ENCODE results near the gene CELA2B.
"Not testable (repeated sequence)": the region's sequence is repeated elsewhere in the genome, so short reads cannot be mapped to it uniquely, and the experiment has no call there.

The CELA2B gene

DNA sequence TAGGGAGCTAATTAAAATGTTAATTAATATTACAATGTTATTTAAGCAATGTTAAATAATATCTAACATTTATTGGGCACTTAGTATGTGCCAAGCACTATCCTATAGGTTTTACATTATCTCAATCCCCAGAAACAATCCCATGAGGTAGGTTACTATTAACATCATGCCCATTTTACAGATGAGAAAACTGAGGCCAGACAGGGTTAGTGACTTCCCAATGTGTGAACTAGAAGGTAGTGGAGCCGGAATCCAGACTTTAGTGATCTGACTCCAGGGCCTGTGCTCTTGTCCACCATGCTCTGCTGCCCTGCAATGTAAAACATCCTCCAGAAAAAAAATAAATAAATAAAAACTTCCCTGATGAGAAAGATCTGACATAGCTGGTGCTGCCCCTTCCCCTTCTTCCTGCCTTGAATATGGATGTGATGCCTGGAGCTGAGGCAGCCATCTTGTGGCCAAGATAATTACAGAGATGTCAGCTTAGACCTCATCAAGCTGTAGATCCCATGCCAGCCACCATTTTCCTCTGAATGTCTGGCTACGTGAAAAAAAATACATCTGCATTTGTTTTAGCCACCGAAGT, 26.9 kb upstream of the CELA2B start:
- Histone ChIP-seq H3K9me3 (ENCODE audit: control insufficient read depth, low read depth, low read length) (no peaks in the 10 kb centered on the region), H3K4me3 (ENCODE audit: low read length) (no peak overlapping the region), H3K27me3 (ENCODE audit: control insufficient read depth, insufficient read depth, low read length) (no peaks in the 10 kb centered on the region), H3K4me1 (ENCODE audit: control insufficient read depth, low read depth, low read length) (no peaks in the 10 kb centered on the region), H3K9ac (ENCODE audit: low read length) (no peak overlapping the region), H3K36me3 (ENCODE audit: control insufficient read depth, low read depth, low read length) (no peaks in the 10 kb centered on the region), H3K27ac (ENCODE audit: low read length) (no peak overlapping the region)

DNA sequence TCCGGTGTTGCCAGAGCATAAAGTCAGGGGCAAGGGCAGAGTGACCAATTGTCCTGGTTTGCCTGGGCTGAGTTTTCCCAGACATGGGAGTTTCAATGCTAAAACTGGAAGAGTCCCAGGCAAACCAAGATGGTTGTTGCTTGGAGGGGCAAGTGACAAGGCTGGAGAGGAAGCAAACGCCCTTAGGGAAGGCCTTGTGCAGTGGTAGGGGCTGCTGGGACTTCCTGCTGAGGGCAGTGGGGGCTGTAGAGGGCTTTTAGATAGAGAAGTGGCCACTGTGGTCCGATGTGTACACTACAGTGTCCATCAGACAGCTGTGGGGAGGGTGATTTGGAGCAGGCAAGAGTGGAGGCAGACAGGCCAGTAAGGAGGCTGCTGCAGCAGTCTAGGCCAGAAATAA, 26.3 kb upstream of the CELA2B start:
- no peaks in the 10 kb centered on the region for H3K36me3 ChIP-seq (ENCODE audit: control insufficient read depth, low read depth, low read length)
- no peak overlapping the region for H3K9ac ChIP-seq (ENCODE audit: low read length)
- H3K27me3 ChIP-seq (ENCODE audit: control insufficient read depth, insufficient read depth, low read length): no peaks in the 10 kb centered on the region
- H3K27ac ChIP-seq (ENCODE audit: low read length): no peak overlapping the region
- no peaks in the 10 kb centered on the region for H3K9me3 ChIP-seq (ENCODE audit: control insufficient read depth, low read depth, low read length)
- H3K4me1 ChIP-seq (ENCODE audit: control insufficient read depth, low read depth, low read length): no peaks in the 10 kb centered on the region
- no peak overlapping the region for H3K4me3 ChIP-seq (ENCODE audit: low read length)

DNA sequence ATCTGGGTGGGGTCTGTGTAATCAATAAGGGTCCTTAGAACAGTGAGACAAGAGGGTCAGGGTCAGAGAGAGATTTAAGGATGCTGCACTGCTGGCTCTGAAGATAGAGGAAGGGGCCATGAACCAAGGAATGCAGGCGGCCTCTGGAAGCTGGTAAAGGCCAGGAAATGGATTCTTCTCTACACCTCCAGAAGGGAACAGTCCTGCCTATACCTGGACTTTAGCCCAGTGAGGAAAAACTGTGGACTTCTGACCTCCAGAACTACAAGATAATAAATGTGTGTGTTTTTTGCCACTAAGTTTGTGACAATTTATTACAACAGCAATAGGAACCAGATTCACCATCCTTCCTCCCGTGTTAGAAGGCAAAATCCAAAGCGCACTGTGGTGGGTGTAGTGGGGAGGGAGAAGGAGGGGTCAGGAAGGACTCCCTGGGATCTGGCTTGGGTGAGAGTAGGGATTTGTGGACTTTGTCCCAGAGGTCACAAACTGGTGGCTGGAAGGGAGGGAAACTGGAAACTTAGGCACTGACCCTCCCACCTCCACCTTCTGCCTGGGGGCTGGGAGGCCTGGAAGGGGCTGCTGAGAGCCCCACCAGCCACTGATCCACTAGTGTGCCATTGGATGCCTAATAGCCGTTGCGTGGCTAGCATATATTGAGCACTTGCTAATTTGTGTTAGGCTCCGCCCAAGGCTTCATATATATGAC, 24.7 kb upstream of the CELA2B start:
- no peak overlapping the region for H3K27ac ChIP-seq (ENCODE audit: low read length)
- H3K4me1 ChIP-seq (ENCODE audit: control insufficient read depth, low read depth, low read length): no peaks in the 10 kb centered on the region
- H3K9ac ChIP-seq (ENCODE audit: low read length): no peak overlapping the region
- no peaks in the 10 kb centered on the region for H3K9me3 ChIP-seq (ENCODE audit: control insufficient read depth, low read depth, low read length)
- no peaks in the 10 kb centered on the region for H3K36me3 ChIP-seq (ENCODE audit: control insufficient read depth, low read depth, low read length)
- no peaks in the 10 kb centered on the region for H3K27me3 ChIP-seq (ENCODE audit: control insufficient read depth, insufficient read depth, low read length)
- no peak overlapping the region for H3K4me3 ChIP-seq (ENCODE audit: low read length)

GRCh38 chr1:15452216-15452615, 23.7 kb upstream of the CELA2B start:
- Histone ChIP-seq H3K27me3 (ENCODE audit: control insufficient read depth, insufficient read depth, low read length) (no peaks in the 10 kb centered on the region), H3K36me3 (ENCODE audit: control insufficient read depth, low read depth, low read length) (no peaks in the 10 kb centered on the region), H3K4me3 (ENCODE audit: low read length) (no peak overlapping the region), H3K9ac (ENCODE audit: low read length) (no peak overlapping the region), H3K9me3 (ENCODE audit: control insufficient read depth, low read depth, low read length) (no peaks in the 10 kb centered on the region), H3K27ac (ENCODE audit: low read length) (no peak overlapping the region), H3K4me1 (ENCODE audit: control insufficient read depth, low read depth, low read length) (no peaks in the 10 kb centered on the region)

DNA sequence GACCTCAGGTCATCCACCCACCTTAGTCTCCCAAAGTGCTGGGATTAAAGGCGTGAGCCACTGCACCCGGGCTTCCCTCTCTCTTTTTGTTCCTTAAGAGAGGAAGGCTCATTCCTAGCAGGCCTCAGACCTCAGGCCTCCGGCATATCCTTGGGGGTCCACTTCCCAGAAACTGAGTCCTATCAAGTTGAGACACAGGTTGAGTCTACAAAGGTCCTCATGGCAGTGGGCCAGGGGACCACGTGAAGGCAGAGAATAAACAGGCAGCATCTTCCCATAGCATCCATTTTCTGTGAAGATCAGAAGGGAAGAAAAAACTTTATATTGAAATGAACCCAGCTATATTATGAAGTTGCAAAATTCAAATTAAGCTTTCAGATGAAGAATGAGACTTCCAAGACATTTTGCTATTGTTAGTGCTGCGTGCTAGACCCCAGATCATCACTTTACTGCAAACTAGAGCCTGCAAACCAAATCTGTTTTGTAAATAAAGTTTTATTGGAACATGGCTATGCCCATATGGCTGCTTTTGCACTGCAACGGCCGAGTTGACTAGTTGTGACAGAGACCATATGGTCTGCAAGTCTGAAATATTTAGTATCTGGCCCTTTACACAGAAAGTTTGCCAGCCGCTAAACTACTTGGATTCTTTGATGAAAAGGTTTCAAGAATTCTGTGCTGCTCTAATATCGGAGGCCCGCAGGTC, 22.9 kb upstream of the CELA2B start:
- Histone ChIP-seq H3K9ac (ENCODE audit: low read length) (no peak overlapping the region), H3K27ac (ENCODE audit: low read length) (no peak overlapping the region), H3K9me3 (ENCODE audit: control insufficient read depth, low read depth, low read length) (no peaks in the 10 kb centered on the region), H3K4me3 (ENCODE audit: low read length) (no peak overlapping the region), H3K36me3 (ENCODE audit: control insufficient read depth, low read depth, low read length) (no peaks in the 10 kb centered on the region), H3K27me3 (ENCODE audit: control insufficient read depth, insufficient read depth, low read length) (no peaks in the 10 kb centered on the region), H3K4me1 (ENCODE audit: control insufficient read depth, low read depth, low read length) (no peaks in the 10 kb centered on the region)

DNA sequence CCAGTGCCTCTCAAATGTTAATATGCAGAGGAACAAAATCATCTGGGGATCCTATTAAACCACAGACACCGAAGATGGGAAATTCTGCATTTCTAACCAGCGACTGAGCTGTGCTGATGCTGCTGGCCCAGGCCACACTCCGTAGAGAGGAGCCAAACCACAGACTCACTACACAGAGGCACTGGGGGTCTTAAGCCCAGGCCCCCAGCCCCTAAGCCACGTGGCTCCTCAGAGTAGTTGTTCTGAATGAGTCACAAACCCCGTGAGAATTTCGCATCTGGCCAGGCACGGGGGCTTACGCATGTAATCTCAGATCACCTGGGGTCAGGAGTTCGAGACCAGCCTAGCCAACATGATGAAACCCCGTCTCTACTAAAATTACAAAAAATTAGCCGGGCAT, 22.2 kb upstream of the CELA2B start:
- H3K4me1 ChIP-seq (ENCODE audit: control insufficient read depth, low read depth, low read length): no peaks in the 10 kb centered on the region
- no peak overlapping the region for H3K9ac ChIP-seq (ENCODE audit: low read length)
- no peaks in the 10 kb centered on the region for H3K27me3 ChIP-seq (ENCODE audit: control insufficient read depth, insufficient read depth, low read length)
- no peak overlapping the region for H3K27ac ChIP-seq (ENCODE audit: low read length)
- no peaks in the 10 kb centered on the region for H3K36me3 ChIP-seq (ENCODE audit: control insufficient read depth, low read depth, low read length)
- H3K9me3 ChIP-seq (ENCODE audit: control insufficient read depth, low read depth, low read length): no peaks in the 10 kb centered on the region
- H3K4me3 ChIP-seq (ENCODE audit: low read length): no peak overlapping the region

DNA sequence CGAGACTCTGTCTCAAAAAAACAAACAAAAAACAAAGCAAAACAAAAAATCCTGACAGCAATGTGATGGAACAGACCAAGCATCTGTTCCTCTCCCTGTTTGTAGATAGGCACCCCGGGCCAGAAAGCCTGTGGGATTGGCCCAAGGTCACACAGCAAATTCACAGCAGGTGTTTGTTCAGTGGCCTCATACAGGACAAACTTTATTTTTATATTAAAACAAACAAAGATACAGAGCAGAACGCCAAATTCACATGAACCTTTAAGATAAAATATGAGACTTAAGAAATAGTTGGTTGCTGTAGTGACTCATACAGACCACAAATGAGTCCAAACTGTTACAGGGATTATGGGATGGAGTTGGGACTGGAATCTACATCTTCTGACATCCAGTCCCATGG, 21.6 kb upstream of the CELA2B start:
- Histone ChIP-seq H3K4me1 (ENCODE audit: control insufficient read depth, low read depth, low read length) (no peaks in the 10 kb centered on the region), H3K9ac (ENCODE audit: low read length) (no peak overlapping the region), H3K9me3 (ENCODE audit: control insufficient read depth, low read depth, low read length) (no peaks in the 10 kb centered on the region), H3K36me3 (ENCODE audit: control insufficient read depth, low read depth, low read length) (no peaks in the 10 kb centered on the region), H3K27ac (ENCODE audit: low read length) (no peak overlapping the region), H3K4me3 (ENCODE audit: low read length) (no peak overlapping the region), H3K27me3 (ENCODE audit: control insufficient read depth, insufficient read depth, low read length) (no peaks in the 10 kb centered on the region)

DNA sequence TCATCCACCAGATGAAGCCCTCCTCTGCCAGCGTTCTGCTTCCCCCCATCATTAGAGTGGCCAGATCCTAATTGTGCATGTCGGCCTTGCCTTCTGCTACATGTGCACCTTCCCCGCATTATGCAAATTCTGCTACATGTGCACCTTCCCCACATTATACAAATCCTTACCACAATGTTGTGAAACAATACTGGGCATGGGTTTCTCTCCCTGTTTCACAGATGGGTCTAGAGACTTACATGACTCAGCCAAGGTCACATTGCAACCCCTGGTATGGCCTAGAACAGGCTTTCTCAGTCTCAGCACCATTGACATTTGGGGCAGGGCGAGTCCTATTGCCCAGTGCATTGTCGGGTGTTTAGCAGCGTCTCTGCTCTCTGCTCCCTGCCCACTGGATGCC, 20.4 kb upstream of the CELA2B start:
- Histone ChIP-seq H3K36me3 (ENCODE audit: control insufficient read depth, low read depth, low read length) (no peaks in the 10 kb centered on the region), H3K4me3 (ENCODE audit: low read length) (no peak overlapping the region), H3K9ac (ENCODE audit: low read length) (no peak overlapping the region), H3K9me3 (ENCODE audit: control insufficient read depth, low read depth, low read length) (no peaks in the 10 kb centered on the region), H3K4me1 (ENCODE audit: control insufficient read depth, low read depth, low read length) (no peaks in the 10 kb centered on the region), H3K27ac (ENCODE audit: low read length) (no peak overlapping the region), H3K27me3 (ENCODE audit: control insufficient read depth, insufficient read depth, low read length) (no peaks in the 10 kb centered on the region)

- no peaks in the 10 kb centered on the region for H3K27me3 ChIP-seq (ENCODE audit: control insufficient read depth, insufficient read depth, low read length)
- H3K4me3 ChIP-seq (ENCODE audit: low read length): no peak within 1 kb of the TSS
- H3K4me1 ChIP-seq (ENCODE audit: control insufficient read depth, low read depth, low read length): no peaks in the 10 kb centered on the region
- H3K36me3 ChIP-seq (ENCODE audit: control insufficient read depth, low read depth, low read length): no peaks in the 10 kb centered on the region
- no peaks in the 10 kb centered on the region for H3K9me3 ChIP-seq (ENCODE audit: control insufficient read depth, low read depth, low read length)
- no peak within 1 kb of the TSS for H3K9ac ChIP-seq (ENCODE audit: low read length)
- no peak within 1 kb of the TSS for H3K27ac ChIP-seq (ENCODE audit: low read length)
Measured at GRCh38 chr1:15456313-15456954, 19.5 kb upstream of the CELA2B start, which contains the start of gene CELA2A. TSS of gene CELA2A (plus strand) at chr1:15456732. CDS start at chr1:15456754, 22 bp downstream.

GRCh38 chr1:15457585-15457984, 18.3 kb upstream of the CELA2B start:
- Histone ChIP-seq H3K4me3 (ENCODE audit: low read length) (no peak overlapping the region), H3K9ac (ENCODE audit: low read length) (no peak overlapping the region), H3K9me3 (ENCODE audit: control insufficient read depth, low read depth, low read length) (no peaks in the 10 kb centered on the region), H3K36me3 (ENCODE audit: control insufficient read depth, low read depth, low read length) (no peaks in the 10 kb centered on the region), H3K27me3 (ENCODE audit: control insufficient read depth, insufficient read depth, low read length) (no peaks in the 10 kb centered on the region), H3K27ac (ENCODE audit: low read length) (no peak overlapping the region), H3K4me1 (ENCODE audit: control insufficient read depth, low read depth, low read length) (no peaks in the 10 kb centered on the region)

DNA sequence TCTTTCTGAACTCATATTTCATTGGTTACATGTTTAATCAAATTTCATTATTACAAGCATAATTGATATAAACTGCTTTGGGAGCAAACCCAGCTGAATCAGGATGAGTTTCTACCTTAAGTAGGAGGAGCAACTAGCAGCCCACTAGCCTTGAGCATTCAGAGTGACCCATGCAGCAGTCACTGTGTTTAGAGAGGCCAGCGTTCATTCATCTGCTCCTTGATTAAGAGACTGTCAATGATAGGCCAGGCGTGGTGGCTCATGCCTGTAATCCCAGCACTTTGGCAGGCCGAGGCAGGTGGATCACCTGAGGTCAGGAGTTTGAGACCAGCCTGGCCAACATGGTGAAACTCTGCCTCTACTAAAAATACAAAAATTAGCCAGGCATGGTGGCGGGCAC, 17.5 kb upstream of the CELA2B start:
- H3K27ac ChIP-seq (ENCODE audit: low read length); H3K9me3 ChIP-seq (ENCODE audit: control insufficient read depth, low read depth, low read length); H3K36me3 ChIP-seq (ENCODE audit: control insufficient read depth, low read depth, low read length); H3K4me3 ChIP-seq (ENCODE audit: low read length); H3K4me1 ChIP-seq (ENCODE audit: control insufficient read depth, low read depth, low read length); H3K9ac ChIP-seq (ENCODE audit: low read length); H3K27me3 ChIP-seq (ENCODE audit: control insufficient read depth, insufficient read depth, low read length): not testable (repeated sequence)

Data from iPS-18a (cell line).